Stimulated activated CD4-positive, alpha-beta T cell treated with anti-CD3 and anti-CD28 coated beads, Interleukin-2, amount 100 ng/mL, for 4 hours (primary cell): Measurements from ENCODE around the gene INO80.

Experiments used
- DNase-seq: peaks from one replicate; pipeline ENCODE4 v3.0.0-alpha.2; 2020; ENCODE audit warnings: low read depth

Gene INO80

GRCh38 chr15:40999190-40999589 is 116.9 kb downstream of the INO80 start:
- DNase-seq, result no peak

GRCh38 chr15:40995656-40996055 is 120.4 kb downstream of the INO80 start:
- no peak for DNase-seq

GRCh38 chr15:40992825-40993224 is 123.3 kb downstream of the INO80 start:
- no peak for DNase-seq

- no peak for DNase-seq
These were observed 123.8 kb downstream of the INO80 start for GRCh38 chr15:40992241-40992741.

- no peak for DNase-seq
These were observed 124.7 kb downstream of the INO80 start for GRCh38 chr15:40991355-40991754.

GRCh38 chr15:40990789-40991188 is 125.3 kb downstream of the INO80 start:
- DNase-seq, result no peak

- DNase-seq, result no peak
These were observed 126.0 kb downstream of the INO80 start for GRCh38 chr15:40990080-40990479.

- no peak for DNase-seq
These were observed 127.9 kb downstream of the INO80 start for GRCh38 chr15:40988156-40988555.

GRCh38 chr15:40986820-40987219 is 129.3 kb downstream of the INO80 start:
- no peak for DNase-seq

- no peak for DNase-seq
These were observed 130.3 kb downstream of the INO80 start for GRCh38 chr15:40985541-40986330.

GRCh38 chr15:40984964-40985363 is 131.1 kb downstream of the INO80 start:
- no peak for DNase-seq

- DNase-seq, result no peak
These were observed 131.7 kb downstream of the INO80 start for GRCh38 chr15:40984406-40984805.

- DNase-seq, result no peak
These were observed 133.2 kb downstream of the INO80 start for GRCh38 chr15:40982855-40983254.

GRCh38 chr15:40981186-40981585 is 134.9 kb downstream of the INO80 start:
- DNase-seq, result no peak

- DNase-seq, result no peak
These were observed 137.5 kb downstream of the INO80 start for GRCh38 chr15:40978562-40978961.

GRCh38 chr15:40978141-40978540 is 137.9 kb downstream of the INO80 start:
- DNase-seq, result no peak

GRCh38 chr15:40976819-40977218 is 139.3 kb downstream of the INO80 start:
- DNase-seq, result no peak

- no peak for DNase-seq
These were observed 141.2 kb downstream of the INO80 start for GRCh38 chr15:40974879-40975278.

GRCh38 chr15:40969363-40969762 is 146.7 kb downstream of the INO80 start:
- DNase-seq, result no peak

- DNase-seq, result no peak
These were observed 147.6 kb downstream of the INO80 start for GRCh38 chr15:40968290-40969085.

- DNase-seq, result no peak
These were observed 151.4 kb downstream of the INO80 start for GRCh38 chr15:40964634-40965033.

- DNase-seq, result no peak
These were observed 152.1 kb downstream of the INO80 start for GRCh38 chr15:40964006-40964405.

GRCh38 chr15:40963201-40963600 is 152.9 kb downstream of the INO80 start:
- DNase-seq, result no peak
